Vagina (tissue), 2 donors: ENCODE data around the gene GAS7. TPM values are rescaled to one million over a fixed set of nuclear protein-coding genes. Genes with fewer than 3 reads are reported as not detected.

Source experiments
- DNase-seq, 2 donors: peaks; one replicate each; pipeline ENCODE4 v3.0.0-alpha.2; 2017; ENCODE audit errors: extremely low spot score in 2 of 2
- H3K27ac ChIP-seq: fragments of 200-600 bp; sonication (generic); one replicate; pipeline ENCODE4 v1.5.1; 2019
- H3K27me3 ChIP-seq: fragments of 200-600 bp; sonication (generic); one replicate; pipeline ENCODE4 v1.5.1; 2019
- H3K36me3 ChIP-seq, 2 donors: fragments of 200-600 bp; sonication (generic); one replicate each; pipeline ENCODE4 v1.5.1; 2017 to 2019
- H3K4me1 ChIP-seq: fragments of 200-600 bp; sonication (generic); one replicate; pipeline ENCODE4 v1.5.1; 2019
- H3K4me3 ChIP-seq, 2 donors: fragments of 200-600 bp; sonication (generic); 1 replicate in 1 of 2; 2 replicates in 1 of 2; pipeline ENCODE4 v1.5.1; 2016 to 2019
- H3K9me3 ChIP-seq: fragments of 200-600 bp; sonication (generic); one replicate; pipeline ENCODE4 v1.5.1; 2019
- POLR2A ChIP-seq, 2 donors: fragments of 450-650 bp; IDR thresholded peaks; one replicate each; pipeline ENCODE4 v1.6.1; 2017; ENCODE audit warnings: antibody characterized with exemption in 2 of 2, mild to moderate bottlenecking in 2 of 2, moderate library complexity in 2 of 2
- POLR2AphosphoS5 ChIP-seq, 2 donors: sonication (generic); formaldehyde crosslinking; IDR thresholded peaks; one replicate each; pipeline ENCODE4 v1.9.0; 2017; ENCODE audit warnings: antibody characterized with exemption in 2 of 2, mild to moderate bottlenecking in 2 of 2, low read depth in 1 of 2; ENCODE audit not compliant: insufficient read depth in 1 of 2
- intact Hi-C: fragments of 100-400 bp; cut with DNase I; formaldehyde crosslinking; loops from one replicate; pipeline ENCODE4 v1.15.1; 2023
- total RNA-seq: library from RNA; depleted of rRNA; stranded (reverse); fragments of >200 nt; gene quantifications from one replicate; pipeline ENCODE4 v1.2.3, GENCODE V29; 2016
- TF ChIP-seq, protein P1 (sequence below), 3 experiments: fragments of 450-650 bp in 2 of 3; fragments of 200-600 bp in 1 of 3; sonication (generic) in 1 of 3; IDR thresholded peaks; one replicate each; pipeline ENCODE4 v1.5.1; 2017 to 2019; ENCODE audit warnings: antibody characterized with exemption in 3 of 3, mild to moderate bottlenecking in 2 of 3, moderate library complexity in 2 of 3

GAS7 gene
- total RNA-seq, 1 donor from 2014 or later, result 47.1 TPM

DNA sequence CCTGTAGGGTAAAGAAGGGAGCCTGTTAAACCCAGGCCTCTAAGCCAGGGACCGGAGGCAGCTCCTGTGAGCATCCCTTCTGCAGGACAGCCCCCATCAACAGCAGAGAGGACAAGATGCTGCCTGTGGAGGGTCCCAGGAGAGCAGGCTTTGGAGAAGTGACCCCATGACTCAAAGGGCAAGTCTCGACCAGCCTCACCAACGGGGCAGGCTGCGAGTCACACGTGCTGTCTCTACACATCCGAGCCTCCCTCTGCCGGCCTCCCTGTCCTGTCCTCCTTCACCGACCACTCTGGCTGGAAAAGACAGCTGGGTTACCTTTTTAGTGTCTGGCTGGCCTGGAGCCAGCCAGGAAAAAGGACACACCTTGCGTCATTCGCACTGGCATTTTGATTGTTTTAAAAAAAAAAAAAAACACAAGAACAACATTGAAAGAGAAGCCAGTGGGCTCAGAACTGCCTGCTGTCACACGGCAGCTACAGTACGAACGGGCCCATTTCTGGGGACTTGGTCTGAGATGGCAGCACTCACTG, 218.9 kb downstream of the GAS7 start:
- Histone ChIP-seq H3K36me3 (no peaks in the 10 kb centered on the region), H3K27me3 (no peaks in the 10 kb centered on the region), H3K4me3 (no peak overlapping the region), H3K4me1 (peaks cover 14% of the 10 kb centered on the region), H3K9me3 (no peaks in the 10 kb centered on the region), H3K27ac (no peak overlapping the region)
- no peak for TF ChIP-seq POLR2AphosphoS5 (IDR thresholded peaks at IDR 0.05; ENCODE audit: insufficient read depth in 1 of 2, low read depth in 1 of 2)
- TF ChIP-seq POLR2A (IDR thresholded peaks at IDR 0.05), result no peak
- TF ChIP-seq, protein P1, sequence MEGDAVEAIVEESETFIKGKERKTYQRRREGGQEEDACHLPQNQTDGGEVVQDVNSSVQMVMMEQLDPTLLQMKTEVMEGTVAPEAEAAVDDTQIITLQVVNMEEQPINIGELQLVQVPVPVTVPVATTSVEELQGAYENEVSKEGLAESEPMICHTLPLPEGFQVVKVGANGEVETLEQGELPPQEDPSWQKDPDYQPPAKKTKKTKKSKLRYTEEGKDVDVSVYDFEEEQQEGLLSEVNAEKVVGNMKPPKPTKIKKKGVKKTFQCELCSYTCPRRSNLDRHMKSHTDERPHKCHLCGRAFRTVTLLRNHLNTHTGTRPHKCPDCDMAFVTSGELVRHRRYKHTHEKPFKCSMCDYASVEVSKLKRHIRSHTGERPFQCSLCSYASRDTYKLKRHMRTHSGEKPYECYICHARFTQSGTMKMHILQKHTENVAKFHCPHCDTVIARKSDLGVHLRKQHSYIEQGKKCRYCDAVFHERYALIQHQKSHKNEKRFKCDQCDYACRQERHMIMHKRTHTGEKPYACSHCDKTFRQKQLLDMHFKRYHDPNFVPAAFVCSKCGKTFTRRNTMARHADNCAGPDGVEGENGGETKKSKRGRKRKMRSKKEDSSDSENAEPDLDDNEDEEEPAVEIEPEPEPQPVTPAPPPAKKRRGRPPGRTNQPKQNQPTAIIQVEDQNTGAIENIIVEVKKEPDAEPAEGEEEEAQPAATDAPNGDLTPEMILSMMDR (IDR thresholded peaks at IDR 0.05), result no peak
- DNase-seq, result no peak
- intact Hi-C loops, result no loop called here

DNA sequence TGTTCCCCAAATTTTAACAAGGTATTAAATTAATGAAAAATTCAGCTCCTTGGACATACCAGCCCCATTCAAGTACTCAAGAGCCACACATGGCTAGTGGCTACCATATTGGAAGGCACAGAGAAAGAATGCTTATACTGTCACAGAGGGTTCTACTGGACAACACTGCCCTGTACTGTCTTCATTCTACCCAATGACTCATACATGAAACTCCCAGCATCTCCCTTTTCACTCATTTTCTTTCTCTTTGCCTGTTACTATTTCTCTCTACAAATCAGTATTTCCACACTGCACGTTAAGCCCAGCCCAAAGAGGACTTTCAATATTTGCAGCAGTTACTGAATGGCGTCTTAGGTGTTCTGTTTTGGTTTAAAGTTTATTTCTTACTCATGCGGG, 221.2 kb downstream of the GAS7 start:
- H3K27ac ChIP-seq, result no peak overlapping the region
- H3K36me3 ChIP-seq, result no peaks in the 10 kb centered on the region
- H3K27me3 ChIP-seq, result no peaks in the 10 kb centered on the region
- TF ChIP-seq POLR2A (IDR thresholded peaks at IDR 0.05) (no peak), POLR2AphosphoS5 (IDR thresholded peaks at IDR 0.05; ENCODE audit: insufficient read depth in 1 of 2, low read depth in 1 of 2) (no peak)
- TF ChIP-seq, protein P1 (IDR thresholded peaks at IDR 0.05), result no peak
- no peaks in the 10 kb centered on the region for H3K9me3 ChIP-seq
- intact Hi-C loops, result no loop called here
- H3K4me1 ChIP-seq, result peaks cover 15% of the 10 kb centered on the region
- H3K4me3 ChIP-seq, result no peak overlapping the region
- no peak for DNase-seq

DNA sequence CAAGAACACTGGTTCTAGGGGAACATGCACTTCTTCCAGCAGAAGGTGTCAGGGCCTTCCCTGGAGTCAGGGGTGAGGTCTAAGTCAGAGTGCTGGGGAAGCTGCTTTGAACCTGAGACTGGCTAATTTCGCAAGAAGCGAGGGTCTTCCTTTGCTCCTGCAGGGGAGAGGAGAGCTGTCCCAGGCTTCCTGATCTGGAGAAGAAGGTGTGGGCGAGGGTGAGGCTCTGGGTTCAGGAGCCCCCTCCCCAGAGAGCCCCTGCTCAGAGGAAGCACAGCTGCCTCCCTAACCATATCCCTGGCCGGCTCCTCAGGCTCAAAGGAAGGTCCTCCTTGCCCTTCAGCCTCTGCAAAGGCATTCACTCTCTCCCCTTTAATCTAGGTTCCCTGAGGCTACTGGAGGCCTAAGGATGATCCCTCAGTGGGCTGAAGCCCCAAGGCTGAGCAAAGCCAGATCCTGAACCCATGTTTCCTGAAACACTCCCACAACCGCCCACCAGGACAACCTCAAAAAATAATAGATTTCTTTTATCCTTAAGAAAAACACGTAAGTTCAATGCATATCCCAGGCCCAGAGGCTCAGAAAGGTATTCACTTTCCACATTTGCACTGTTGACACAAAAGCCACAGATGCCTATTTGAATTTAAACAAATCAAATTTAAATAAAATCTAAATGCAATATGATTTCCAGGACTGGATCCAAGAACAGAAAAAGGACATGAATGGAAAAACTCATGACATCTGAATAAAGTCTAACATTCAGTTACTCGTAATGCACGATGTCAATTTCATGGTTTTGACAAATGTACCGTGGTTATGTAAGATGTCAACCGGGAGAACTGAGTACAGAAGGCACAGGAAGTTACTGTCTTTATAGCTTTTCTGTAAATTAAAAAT, 221.9 kb downstream of the GAS7 start:
- H3K4me1 ChIP-seq, result peaks cover 21% of the 10 kb centered on the region
- no peaks in the 10 kb centered on the region for H3K27me3 ChIP-seq
- no peak for DNase-seq
- no peaks in the 10 kb centered on the region for H3K36me3 ChIP-seq
- H3K4me3 ChIP-seq, result no peak overlapping the region
- intact Hi-C loops, result no loop called here
- H3K9me3 ChIP-seq, result no peaks in the 10 kb centered on the region
- H3K27ac ChIP-seq, result no peak overlapping the region
- TF ChIP-seq POLR2A (IDR thresholded peaks at IDR 0.05), result no peak
- TF ChIP-seq POLR2AphosphoS5 (IDR thresholded peaks at IDR 0.05; ENCODE audit: insufficient read depth in 1 of 2, low read depth in 1 of 2), result no peak
- TF ChIP-seq, protein P1 (IDR thresholded peaks at IDR 0.05), result no peak

DNA sequence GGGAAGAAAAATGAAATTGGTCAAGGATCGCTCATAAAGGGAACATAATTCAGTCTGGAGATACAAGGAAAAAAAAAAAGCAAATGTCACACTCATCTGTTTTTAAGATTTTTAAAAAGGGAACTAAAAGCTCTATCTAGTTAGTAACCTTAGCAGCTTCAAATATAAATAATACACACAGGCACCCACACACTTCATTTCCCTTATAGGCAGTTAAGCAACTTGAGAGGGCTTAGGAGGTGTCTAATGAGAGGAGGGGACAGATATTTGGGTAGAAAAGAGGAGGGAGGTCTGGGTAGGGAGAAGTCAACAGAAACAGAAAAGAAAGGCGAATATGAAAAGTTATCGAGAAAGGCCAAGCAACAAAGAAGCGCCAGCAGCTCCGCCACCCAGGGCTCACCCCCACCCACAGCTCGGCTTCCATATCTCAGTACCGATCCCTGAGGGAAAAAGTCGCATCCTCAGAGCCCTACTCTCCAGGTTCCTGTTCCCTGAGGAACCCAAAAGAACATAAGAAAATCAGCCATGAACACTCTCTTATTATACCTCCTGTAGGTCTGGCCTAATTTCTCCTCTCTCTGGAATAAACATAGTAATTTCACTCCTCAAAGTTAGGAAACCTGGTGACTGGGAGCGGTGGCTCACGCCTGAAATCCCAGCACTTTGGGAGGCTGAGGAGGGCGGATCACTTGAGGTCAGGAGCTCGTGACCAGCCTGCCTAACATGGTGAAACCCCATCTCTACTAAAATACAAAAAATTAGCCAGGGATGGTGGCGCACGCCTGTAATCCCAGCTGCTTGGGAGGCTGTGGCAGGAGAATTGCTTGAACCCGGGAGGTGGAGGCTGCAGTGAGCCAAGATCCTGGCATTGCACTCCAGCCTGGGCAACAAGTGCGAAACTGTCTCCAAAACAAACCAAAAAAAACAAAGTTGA, 223.7 kb downstream of the GAS7 start:
- Histone ChIP-seq H3K4me1 (peaks cover 25% of the 10 kb centered on the region), H3K36me3 (no peaks in the 10 kb centered on the region), H3K27me3 (no peaks in the 10 kb centered on the region), H3K27ac (peak overlapping the region; percentile 42), H3K9me3 (no peaks in the 10 kb centered on the region), H3K4me3 (no peak overlapping the region)
- DNase-seq, result no peak
- TF ChIP-seq POLR2A (IDR thresholded peaks at IDR 0.05) (no peak), POLR2AphosphoS5 (IDR thresholded peaks at IDR 0.05; ENCODE audit: insufficient read depth in 1 of 2, low read depth in 1 of 2) (no peak)
- TF ChIP-seq, protein P1 (IDR thresholded peaks at IDR 0.05), result no peak
- intact Hi-C loops, result no loop called here
